ENCODE data around the gene RBM17.
"Not testable (repeated sequence)": the region's sequence is repeated elsewhere in the genome, so short reads cannot be mapped to it uniquely, and the experiment has no call there.

GRCh38 chr10:6142186-6142585 lies 53.4 kb downstream of the RBM17 start:
- not testable (repeated sequence) for TF ChIP-seq POLR2A, POLR2AphosphoS5, TAF1, SPI1 (IDR thresholded peaks at IDR 0.05; ENCODE audit: low read depth, low read length)

All from GM12891 (cell line).